NB4 (cell line): ENCODE measurements around the gene SUSD6.

Source experiments
- MAX ChIP-seq: IDR thresholded peaks from 2 replicates; pipeline ENCODE4 v1.6.1; 2011; ENCODE audit warnings: low read depth, low read length
- MYC ChIP-seq: IDR thresholded peaks from 2 replicates; pipeline ENCODE4 v1.6.1; 2011; ENCODE audit warnings: low read depth, low read length
- POLR2A ChIP-seq: IDR thresholded peaks from 2 replicates; pipeline ENCODE4 v1.6.1; 2011; ENCODE audit warnings: mild to moderate bottlenecking; ENCODE audit not compliant: insufficient read length; ENCODE audit errors: extremely low read depth
- TF ChIP-seq, protein P1 (sequence below): IDR thresholded peaks from one replicate; pipeline ENCODE4 v1.5.1; 2012; ENCODE audit warnings: low read depth, low read length

DNA sequence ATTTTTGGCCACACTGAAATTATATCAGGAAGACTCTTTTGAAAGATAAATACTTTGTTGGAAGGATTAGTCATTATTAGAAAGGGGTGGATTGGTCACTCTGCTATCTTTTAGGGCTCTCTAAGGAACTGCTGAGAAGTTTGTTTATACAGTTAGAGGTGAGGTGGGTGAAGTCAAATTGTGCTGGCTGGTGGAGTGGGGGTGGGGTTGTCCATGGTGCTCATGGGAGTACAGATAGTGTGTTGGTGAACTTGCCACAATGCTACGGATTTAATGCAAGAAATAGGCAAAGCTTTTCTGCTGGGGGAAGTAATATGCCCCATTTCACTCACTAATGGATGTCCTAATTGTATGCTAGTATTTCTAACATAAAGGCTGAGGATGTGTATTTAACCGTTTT, 35.8 kb downstream of the SUSD6 start:
- TF ChIP-seq POLR2A (no peak), MYC (no peak), MAX (no peak)
- TF ChIP-seq, protein P1, sequence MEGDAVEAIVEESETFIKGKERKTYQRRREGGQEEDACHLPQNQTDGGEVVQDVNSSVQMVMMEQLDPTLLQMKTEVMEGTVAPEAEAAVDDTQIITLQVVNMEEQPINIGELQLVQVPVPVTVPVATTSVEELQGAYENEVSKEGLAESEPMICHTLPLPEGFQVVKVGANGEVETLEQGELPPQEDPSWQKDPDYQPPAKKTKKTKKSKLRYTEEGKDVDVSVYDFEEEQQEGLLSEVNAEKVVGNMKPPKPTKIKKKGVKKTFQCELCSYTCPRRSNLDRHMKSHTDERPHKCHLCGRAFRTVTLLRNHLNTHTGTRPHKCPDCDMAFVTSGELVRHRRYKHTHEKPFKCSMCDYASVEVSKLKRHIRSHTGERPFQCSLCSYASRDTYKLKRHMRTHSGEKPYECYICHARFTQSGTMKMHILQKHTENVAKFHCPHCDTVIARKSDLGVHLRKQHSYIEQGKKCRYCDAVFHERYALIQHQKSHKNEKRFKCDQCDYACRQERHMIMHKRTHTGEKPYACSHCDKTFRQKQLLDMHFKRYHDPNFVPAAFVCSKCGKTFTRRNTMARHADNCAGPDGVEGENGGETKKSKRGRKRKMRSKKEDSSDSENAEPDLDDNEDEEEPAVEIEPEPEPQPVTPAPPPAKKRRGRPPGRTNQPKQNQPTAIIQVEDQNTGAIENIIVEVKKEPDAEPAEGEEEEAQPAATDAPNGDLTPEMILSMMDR = no peak
